ENCODE data around the gene HHLA2. TPM values are rescaled to one million over a fixed set of nuclear protein-coding genes. Genes with fewer than 3 reads are reported as not detected.

Gene HHLA2
- total and polyA plus RNA-seq, 4 experiments from 2014 or later, result 0.52 to 0.58 TPM; not detected in 2

GRCh38 chr3:108381529-108382140 is 85.3 kb downstream of the HHLA2 start:
- CTCF ChIA-PET (ENCODE audit: partially characterized antibody), result no interaction called here
- Mint-ChIP-seq H3K4me3 (no peak overlapping the region), H3K9me3 (no peaks in the 10 kb centered on the region), H3K27ac (no peak overlapping the region), H3K27me3 (no peaks in the 10 kb centered on the region), H3K4me1 (no peaks in the 10 kb centered on the region), H3K36me3 (no peaks in the 10 kb centered on the region)
- Histone ChIP-seq H3K4me3 (ENCODE audit: low read length in 2 of 2) (no peak overlapping the region), H3K27ac (ENCODE audit: low read depth, low read length) (no peak overlapping the region), H3K4me1 (ENCODE audit: insufficient read depth, low read length) (no peaks in the 10 kb centered on the region), H3K9me3 (ENCODE audit: control insufficient read depth in 1 of 2, low read length in 2 of 2) (no peaks in the 10 kb centered on the region), H3K36me3 (ENCODE audit: insufficient read depth, low read length) (no peaks in the 10 kb centered on the region), H3K27me3 (ENCODE audit: insufficient read depth, low read length) (no peaks in the 10 kb centered on the region)
- no peak for DNase-seq
- intact Hi-C loops (cut with micrococcal nuclease), result no loop called here
- POLR2A ChIA-PET (ENCODE audit: partially characterized antibody), result no interaction called here

- H3K4me1 ChIP-seq (ENCODE audit: insufficient read depth, low read length), result no peaks in the 10 kb centered on the region
- no peak overlapping the region for H3K27ac Mint-ChIP-seq
- H3K36me3 Mint-ChIP-seq, result no peaks in the 10 kb centered on the region
- no peak overlapping the region for H3K27ac ChIP-seq (ENCODE audit: low read depth, low read length)
- H3K4me3 ChIP-seq (ENCODE audit: low read length in 2 of 2), result no peak overlapping the region
- ChIA-PET POLR2A (ENCODE audit: partially characterized antibody) (no interaction called here), CTCF (ENCODE audit: partially characterized antibody) (no interaction called here)
- peaks cover 0 to 2% (median 0%) of the 10 kb centered on the region in 4 donors for H3K4me1 Mint-ChIP-seq
- no peak for DNase-seq
- H3K27me3 ChIP-seq (ENCODE audit: insufficient read depth, low read length), result no peaks in the 10 kb centered on the region
- no peak overlapping the region for H3K4me3 Mint-ChIP-seq
- H3K27me3 Mint-ChIP-seq, result no peaks in the 10 kb centered on the region
- intact Hi-C loops (cut with micrococcal nuclease), result no loop called here
- H3K9me3 ChIP-seq (ENCODE audit: control insufficient read depth in 1 of 2, low read length in 2 of 2), result no peaks in the 10 kb centered on the region
- H3K9me3 Mint-ChIP-seq, result no peaks in the 10 kb centered on the region
- no peaks in the 10 kb centered on the region for H3K36me3 ChIP-seq (ENCODE audit: insufficient read depth, low read length)
Observed at GRCh38 chr3:108383306-108383705, 87.0 kb downstream of the HHLA2 start.

GRCh38 chr3:108387063-108387462 is 90.7 kb downstream of the HHLA2 start:
- peaks cover 3 to 5% of the 10 kb centered on the region in 2 donors for H3K27me3 Mint-ChIP-seq
- Histone ChIP-seq H3K27me3 (ENCODE audit: insufficient read depth, low read length) (no peaks in the 10 kb centered on the region), H3K27ac (ENCODE audit: low read depth, low read length) (no peak overlapping the region), H3K4me3 (ENCODE audit: low read length in 2 of 2) (no peak overlapping the region), H3K36me3 (ENCODE audit: insufficient read depth, low read length) (no peaks in the 10 kb centered on the region), H3K4me1 (ENCODE audit: insufficient read depth, low read length) (no peaks in the 10 kb centered on the region), H3K9me3 (ENCODE audit: control insufficient read depth in 1 of 2, low read length in 2 of 2) (no peaks in the 10 kb centered on the region)
- intact Hi-C loops (cut with micrococcal nuclease), result no loop called here
- H3K4me1 Mint-ChIP-seq, result peaks cover 0 to 4% (median 0%) of the 10 kb centered on the region in 4 donors
- H3K4me3 Mint-ChIP-seq, result no peak overlapping the region
- POLR2A ChIA-PET (ENCODE audit: partially characterized antibody), result no interaction called here
- H3K9me3 Mint-ChIP-seq, result no peaks in the 10 kb centered on the region
- H3K27ac Mint-ChIP-seq, result no peak overlapping the region
- no peaks in the 10 kb centered on the region for H3K36me3 Mint-ChIP-seq
- CTCF ChIA-PET (ENCODE audit: partially characterized antibody), result no interaction called here
- DNase-seq, result no peak

- CTCF ChIA-PET (ENCODE audit: partially characterized antibody), result interaction anchor here (0.5 to 0.9 kb wide), 2 partner anchors 17 to 20 kb away, joined by 3 read pairs; no protein-coding TSS in a partner anchor
- intact Hi-C loops (cut with micrococcal nuclease), result no loop called here
- Histone ChIP-seq H3K4me3 (ENCODE audit: low read length in 2 of 2) (no peak overlapping the region), H3K27ac (ENCODE audit: low read depth, low read length) (no peak overlapping the region), H3K9me3 (ENCODE audit: control insufficient read depth in 1 of 2, low read length in 2 of 2) (no peaks in the 10 kb centered on the region), H3K4me1 (ENCODE audit: insufficient read depth, low read length) (no peaks in the 10 kb centered on the region), H3K27me3 (ENCODE audit: insufficient read depth, low read length) (no peaks in the 10 kb centered on the region), H3K36me3 (ENCODE audit: insufficient read depth, low read length) (no peaks in the 10 kb centered on the region)
- H3K36me3 Mint-ChIP-seq, result no peaks in the 10 kb centered on the region
- H3K4me1 Mint-ChIP-seq, result peaks cover 0 to 4% (median 0%) of the 10 kb centered on the region in 4 donors
- H3K9me3 Mint-ChIP-seq, result no peaks in the 10 kb centered on the region
- POLR2A ChIA-PET (ENCODE audit: partially characterized antibody), result no interaction called here
- H3K4me3 Mint-ChIP-seq, result peak overlapping the region in 1 of 8 donors; percentile 17
- peaks cover 5 to 6% of the 10 kb centered on the region in 2 donors for H3K27me3 Mint-ChIP-seq
- no peak for DNase-seq
- H3K27ac Mint-ChIP-seq, result no peak overlapping the region
Observed at GRCh38 chr3:108388136-108389132, 92.1 kb downstream of the HHLA2 start.

- no peaks in the 10 kb centered on the region for H3K36me3 ChIP-seq (ENCODE audit: insufficient read depth, low read length)
- H3K36me3 Mint-ChIP-seq, result no peaks in the 10 kb centered on the region
- H3K27me3 Mint-ChIP-seq, result peaks cover 5 to 6% of the 10 kb centered on the region in 2 donors
- H3K4me3 ChIP-seq (ENCODE audit: low read length in 2 of 2), result no peak overlapping the region
- H3K4me1 Mint-ChIP-seq, result peaks cover 0 to 4% (median 0%) of the 10 kb centered on the region in 4 donors
- H3K4me3 Mint-ChIP-seq, result peak overlapping the region in 1 of 8 donors; percentile 26
- ChIA-PET CTCF (ENCODE audit: partially characterized antibody) (interaction anchor here (0.5 kb wide), 1 partner anchor 21 kb away, joined by 3 read pairs; no protein-coding TSS in a partner anchor), POLR2A (ENCODE audit: partially characterized antibody) (no interaction called here)
- no peaks in the 10 kb centered on the region for H3K9me3 ChIP-seq (ENCODE audit: control insufficient read depth in 1 of 2, low read length in 2 of 2)
- no peak for DNase-seq
- H3K4me1 ChIP-seq (ENCODE audit: insufficient read depth, low read length), result no peaks in the 10 kb centered on the region
- H3K27ac Mint-ChIP-seq, result no peak overlapping the region
- H3K9me3 Mint-ChIP-seq, result no peaks in the 10 kb centered on the region
- intact Hi-C loops (cut with micrococcal nuclease), result no loop called here
- H3K27ac ChIP-seq (ENCODE audit: low read depth, low read length), result no peak overlapping the region
- H3K27me3 ChIP-seq (ENCODE audit: insufficient read depth, low read length), result no peaks in the 10 kb centered on the region
Observed at GRCh38 chr3:108389372-108389771, 93.0 kb downstream of the HHLA2 start.

- Mint-ChIP-seq H3K9me3 (no peaks in the 10 kb centered on the region), H3K27ac (no peak overlapping the region), H3K27me3 (peaks cover 5 to 8% of the 10 kb centered on the region in 2 donors), H3K36me3 (no peaks in the 10 kb centered on the region), H3K4me1 (peaks cover 0 to 7% (median 0%) of the 10 kb centered on the region in 4 donors), H3K4me3 (no peak overlapping the region)
- no peak for DNase-seq
- ChIA-PET CTCF (ENCODE audit: partially characterized antibody) (interaction anchor here (1.0 to 4.5 kb wide), 2 partner anchors 12 to 86 kb away, joined by 3 to 23 read pairs; no protein-coding TSS in a partner anchor), POLR2A (ENCODE audit: partially characterized antibody) (no interaction called here)
- Histone ChIP-seq H3K4me3 (ENCODE audit: low read length in 2 of 2) (no peak overlapping the region), H3K4me1 (ENCODE audit: insufficient read depth, low read length) (no peaks in the 10 kb centered on the region), H3K27me3 (ENCODE audit: insufficient read depth, low read length) (no peaks in the 10 kb centered on the region), H3K9me3 (ENCODE audit: control insufficient read depth in 1 of 2, low read length in 2 of 2) (no peaks in the 10 kb centered on the region), H3K27ac (ENCODE audit: low read depth, low read length) (no peak overlapping the region), H3K36me3 (ENCODE audit: insufficient read depth, low read length) (no peaks in the 10 kb centered on the region)
- intact Hi-C loops (cut with micrococcal nuclease), result no loop called here
Observed at GRCh38 chr3:108391917-108392593, 95.7 kb downstream of the HHLA2 start.
